ENCODE results near the gene FOXF1.

Gene FOXF1

GRCh38 chr16:86558355-86559193, 48.2 kb downstream of the FOXF1 start:
- no peak for DNase-seq (ENCODE audit: low read depth)

- no peak for DNase-seq (ENCODE audit: low read depth)
Observed at GRCh38 chr16:86559802-86560305, 49.5 kb downstream of the FOXF1 start.

GRCh38 chr16:86562356-86562755, 52.0 kb downstream of the FOXF1 start:
- DNase-seq (ENCODE audit: low read depth): no peak

- DNase-seq (ENCODE audit: low read depth): peak; percentile 77
Observed at GRCh38 chr16:86563469-86564345, 53.4 kb downstream of the FOXF1 start.

Data from amniotic epithelial cell (primary cell).